Ishikawa (cell line): ENCODE measurements around the gene GRB10.

Source experiments
- CREB1 ChIP-seq: IDR thresholded peaks from 2 replicates; pipeline ENCODE4 v1.6.1; 2012; ENCODE audit warnings: low read depth
- EGR1 ChIP-seq: IDR thresholded peaks from 2 replicates; pipeline ENCODE4 v1.6.1; 2012
- EP300 ChIP-seq: IDR thresholded peaks from 2 replicates; pipeline ENCODE4 v1.6.1; 2012; ENCODE audit warnings: borderline replicate concordance
- FOXM1 ChIP-seq: IDR thresholded peaks from 2 replicates; pipeline ENCODE4 v1.6.1; 2012; ENCODE audit warnings: low read depth, borderline replicate concordance
- MAX ChIP-seq: IDR thresholded peaks from 2 replicates; pipeline ENCODE4 v1.6.1; 2012
- NFIC ChIP-seq: IDR thresholded peaks from 2 replicates; pipeline ENCODE4 v1.6.1; 2012
- RAD21 ChIP-seq: IDR thresholded peaks from 2 replicates; pipeline ENCODE4 v1.6.1; 2012; ENCODE audit warnings: low read depth
- REST ChIP-seq: IDR thresholded peaks from 2 replicates; pipeline ENCODE4 v1.6.1; 2012; ENCODE audit warnings: low read depth, mild to moderate bottlenecking
- TAF1 ChIP-seq: IDR thresholded peaks from 2 replicates; pipeline ENCODE4 v1.6.1; 2012; ENCODE audit warnings: low read depth, mild to moderate bottlenecking
- TCF12 ChIP-seq: IDR thresholded peaks from 2 replicates; pipeline ENCODE4 v1.6.1; 2012; ENCODE audit warnings: low read depth
- TEAD4 ChIP-seq: IDR thresholded peaks from 2 replicates; pipeline ENCODE4 v1.6.1; 2012
- USF1 ChIP-seq: IDR thresholded peaks from 2 replicates; pipeline ENCODE4 v1.6.1; 2012
- YY1 ChIP-seq: IDR thresholded peaks from 2 replicates; pipeline ENCODE4 v1.6.1; 2012; ENCODE audit warnings: low read depth
- ZBTB7A ChIP-seq: IDR thresholded peaks from 2 replicates; pipeline ENCODE4 v1.6.1; 2012; ENCODE audit warnings: low read depth

GRB10 gene

GRCh38 chr7:50565977-50566376 is 216.7 kb downstream of the GRB10 start:
- TF ChIP-seq USF1 (no peak), YY1 (no peak)

GRCh38 chr7:50565559-50565916 is 217.2 kb downstream of the GRB10 start:
- TF ChIP-seq ZBTB7A (no peak), CREB1 (no peak), NFIC (no peak), RAD21 (no peak), USF1 (no peak), MAX (no peak), EGR1 (no peak)

- TF ChIP-seq TCF12 (no peak), TAF1 (no peak), USF1 (no peak), EP300 (no peak)
Measured at GRCh38 chr7:50564640-50565558, 217.8 kb downstream of the GRB10 start, which contains the start of gene DDC. DDC (minus strand) TSS chr7:50565405; CDS start chr7:50544085, 21,320 bp downstream.

GRCh38 chr7:50564171-50564570 is 218.5 kb downstream of the GRB10 start:
- TF ChIP-seq NFIC (no peak), CREB1 (no peak), USF1 (no peak), TEAD4 (no peak), YY1 (no peak), FOXM1 (no peak), EGR1 (no peak)

GRCh38 chr7:50562136-50562535 is 220.6 kb downstream of the GRB10 start:
- TF ChIP-seq YY1 (no peak), USF1 (no peak), TAF1 (no peak)

- TF ChIP-seq TEAD4, result no peak
- TF ChIP-seq RAD21, result no peak
- TF ChIP-seq EGR1, result no peak
- TF ChIP-seq ZBTB7A, result no peak
- TF ChIP-seq YY1, result no peak
- no peak for TF ChIP-seq EP300
Measured at GRCh38 chr7:50560865-50561351, 221.8 kb downstream of the GRB10 start.

GRCh38 chr7:50559881-50560280 is 222.8 kb downstream of the GRB10 start:
- TF ChIP-seq RAD21 (no peak), CREB1 (no peak)

- TF ChIP-seq YY1, result no peak
- no peak for TF ChIP-seq FOXM1
- TF ChIP-seq TEAD4, result no peak
- no peak for TF ChIP-seq REST
- no peak for TF ChIP-seq ZBTB7A
- no peak for TF ChIP-seq TAF1
- no peak for TF ChIP-seq CREB1
- TF ChIP-seq RAD21, result no peak
- TF ChIP-seq MAX, result no peak
- no peak for TF ChIP-seq NFIC
- no peak for TF ChIP-seq TCF12
- no peak for TF ChIP-seq USF1
- no peak for TF ChIP-seq EP300
Measured at GRCh38 chr7:50558294-50559053, 224.2 kb downstream of the GRB10 start.
